Smooth muscle cell (in vitro differentiated cells): Measurements from ENCODE around the gene DMBX1. TPM values are rescaled to one million over a fixed set of nuclear protein-coding genes. Genes with fewer than 3 reads are reported as not detected.

Experiments used
- DNase-seq: peaks from one replicate; lab custom pipeline; 2025; ENCODE audit not compliant: unreplicated experiment; lab: John Stamatoyannopoulos, UW
- H2AFZ ChIP-seq: fragments of 200-600 bp; sonication (generic); 2 replicates; pipeline ENCODE4 v1.6.0; 2016; ENCODE audit warnings: antibody characterized with exemption, low read depth, mild to moderate bottlenecking
- H3F3A ChIP-seq: fragments of 200-600 bp; sonication (generic); 2 replicates; pipeline ENCODE4 v1.6.0; 2017; ENCODE audit warnings: antibody characterized with exemption, low read depth
- H3K27ac ChIP-seq: fragments of 200-600 bp; sonication (generic); 2 replicates; pipeline ENCODE4 v1.5.1; 2016; ENCODE audit warnings: low read depth, mild to moderate bottlenecking
- H3K27me3 ChIP-seq: fragments of 200-600 bp; sonication (generic); 2 replicates; pipeline ENCODE4 v1.6.1; 2016; ENCODE audit warnings: low read depth, mild to moderate bottlenecking
- H3K36me3 ChIP-seq: fragments of 200-600 bp; sonication (generic); 2 replicates; pipeline ENCODE4 v1.5.1; 2016; ENCODE audit warnings: low read depth
- H3K4me1 ChIP-seq: fragments of 200-600 bp; sonication (generic); 2 replicates; pipeline ENCODE4 v1.5.1; 2016; ENCODE audit warnings: low read depth
- H3K4me2 ChIP-seq: fragments of 200-600 bp; sonication (generic); 2 replicates; pipeline ENCODE4 v1.6.0; 2016; ENCODE audit warnings: mild to moderate bottlenecking
- H3K4me3 ChIP-seq: fragments of 200-600 bp; sonication (generic); 2 replicates; pipeline ENCODE4 v1.5.1; 2016; ENCODE audit warnings: mild to moderate bottlenecking
- H3K79me2 ChIP-seq: fragments of 200-600 bp; sonication (generic); 2 replicates; pipeline ENCODE4 v1.6.0; 2016; ENCODE audit warnings: low read depth, mild to moderate bottlenecking
- H3K9ac ChIP-seq: fragments of 200-600 bp; sonication (generic); 2 replicates; pipeline ENCODE4 v1.6.0; 2016; ENCODE audit warnings: low read depth
- H3K9me3 ChIP-seq: fragments of 200-600 bp; sonication (generic); replicated peaks from 2 replicates; pipeline ENCODE4 v1.5.1; 2016; ENCODE audit warnings: low read depth
- H4K20me1 ChIP-seq: fragments of 200-600 bp; sonication (generic); 2 replicates; pipeline ENCODE4 v1.6.0; 2016; ENCODE audit warnings: low read depth
- CTCF ChIP-seq: fragments of 200-600 bp; sonication (generic); IDR thresholded peaks from 2 replicates; pipeline ENCODE4 v1.5.1; 2017; ENCODE audit warnings: borderline replicate concordance, mild to moderate bottlenecking, antibody characterized with exemption; ENCODE audit not compliant: insufficient read depth, poor library complexity, severe bottlenecking
- WGBS: methylation state at CpG from one replicate; pipeline ENCODE4 v1.1.7; 2016; ENCODE audit warnings: low lambda C conversion rate; 5-methylcytosine and 5-hydroxymethylcytosine counted together
- polyA plus RNA-seq: library from polyadenylated mRNA; unstranded; fragments of >200 nt; fragmentation: Nextera tagmentation; extraction: Ambion mirVana; gene quantifications from 2 replicates; pipeline ENCODE4 v1.2.1, GENCODE V29; 2016
- total RNA-seq: library from RNA; depleted of rRNA; stranded (reverse); fragments of >200 nt; gene quantifications from 2 replicates; pipeline ENCODE4 v1.2.3, GENCODE V29; 2014

Gene DMBX1
- total and polyA plus RNA-seq, 2 experiments from 2014 or later, result not detected

GRCh38 chr1:46447499-46448108 lies 42.0 kb upstream of the DMBX1 start:
- H3K9me3 ChIP-seq, result no peaks in the 10 kb centered on the region
- H2AFZ ChIP-seq, result no peak overlapping the region
- DNase-seq, result no peak
- no peak overlapping the region for H3K9ac ChIP-seq
- no peak for TF ChIP-seq CTCF
- peak overlapping the region; percentile 96 for H3K4me2 ChIP-seq
- H3K27me3 ChIP-seq, result peaks cover 90% of the 10 kb centered on the region
- peak overlapping the region; percentile 49 for H3K4me3 ChIP-seq
- H3K79me2 ChIP-seq, result no peaks in the 10 kb centered on the region
- H4K20me1 ChIP-seq, result no peaks in the 10 kb centered on the region
- no peaks in the 10 kb centered on the region for H3F3A ChIP-seq
- peaks cover 5% of the 10 kb centered on the region for H3K4me1 ChIP-seq
- H3K27ac ChIP-seq, result no peak overlapping the region
- WGBS, result 13% methylated on average over 14 of the region's 14 CpGs
- H3K36me3 ChIP-seq, result no peaks in the 10 kb centered on the region

DNA sequence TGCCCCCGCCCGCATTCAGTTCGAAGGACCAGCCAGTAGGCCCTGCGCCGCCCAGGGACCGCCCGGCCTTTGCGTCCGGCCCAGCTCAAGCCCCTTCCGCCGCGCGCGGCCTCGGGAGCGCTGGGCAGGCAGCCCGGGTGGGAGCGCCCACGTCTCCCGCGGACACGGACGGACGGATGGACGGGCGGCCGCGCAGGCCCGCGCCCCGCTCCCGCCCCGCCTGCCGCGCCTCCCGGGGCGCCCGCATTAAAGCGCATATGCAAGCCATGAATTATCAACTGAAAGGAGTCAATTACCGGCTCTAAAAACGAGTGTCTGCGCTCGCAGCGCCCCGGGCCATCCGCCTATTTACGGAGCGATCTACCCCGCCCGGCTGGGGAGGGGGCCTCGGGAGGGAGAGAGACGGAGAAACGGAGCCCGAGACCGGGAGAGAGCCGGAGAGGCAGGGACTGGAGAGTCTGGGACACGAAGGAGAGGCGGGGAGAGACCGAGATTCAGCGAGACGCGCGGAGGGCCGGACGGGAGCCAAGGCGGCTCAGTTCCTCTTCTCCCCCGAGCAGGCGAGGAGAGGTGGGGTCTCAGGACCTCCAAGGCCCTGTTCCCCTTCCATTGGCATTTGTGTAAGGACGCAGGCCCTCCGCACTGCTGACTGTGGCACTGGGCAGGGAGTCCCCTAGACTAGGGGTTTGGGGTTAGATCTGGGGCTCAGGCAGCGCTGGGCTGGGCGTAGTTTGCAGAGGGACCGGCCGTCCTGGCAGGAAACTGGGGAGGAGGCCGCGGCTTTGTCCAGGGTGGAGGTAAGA lies 41.3 kb upstream of the DMBX1 start:
- WGBS, result 4% methylated on average over 61 of the region's 76 CpGs
- H3K4me2 ChIP-seq, result peak overlapping the region; percentile 96

GRCh38 chr1:46449223-46450159 lies 40.1 kb upstream of the DMBX1 start:
- Histone ChIP-seq H3K36me3 (no peaks in the 10 kb centered on the region), H3K4me2 (no peak overlapping the region), H3K4me1 (peaks cover 5% of the 10 kb centered on the region), H3K4me3 (no peak overlapping the region), H3K9ac (no peak overlapping the region), H2AFZ (no peak overlapping the region), H3F3A (no peaks in the 10 kb centered on the region), H3K27ac (no peak overlapping the region), H3K9me3 (no peaks in the 10 kb centered on the region), H3K27me3 (peaks cover 100% of the 10 kb centered on the region), H3K79me2 (no peaks in the 10 kb centered on the region), H4K20me1 (no peaks in the 10 kb centered on the region)
- no peak for TF ChIP-seq CTCF
- no peak for DNase-seq
- WGBS, result 56% methylated on average over 6 of the region's 6 CpGs

More for the DNA sequence above, 41.3 kb upstream of the DMBX1 start:
- no peaks in the 10 kb centered on the region for H4K20me1 ChIP-seq
- H3K36me3 ChIP-seq, result no peaks in the 10 kb centered on the region
- no peak for DNase-seq
- H3K27ac ChIP-seq, result no peak overlapping the region
- no peak overlapping the region for H3K9ac ChIP-seq
- peak overlapping the region; percentile 49 for H3K4me3 ChIP-seq
- peaks cover 5% of the 10 kb centered on the region for H3K4me1 ChIP-seq
- no peak for TF ChIP-seq CTCF
- peaks cover 97% of the 10 kb centered on the region for H3K27me3 ChIP-seq
- peak overlapping the region; percentile 69 for H2AFZ ChIP-seq
- H3K79me2 ChIP-seq, result no peaks in the 10 kb centered on the region
- no peaks in the 10 kb centered on the region for H3K9me3 ChIP-seq
- no peaks in the 10 kb centered on the region for H3F3A ChIP-seq
